Putamen (tissue), 1 donor: ENCODE data around the gene C1QL1.
"Not testable (repeated sequence)": the region's sequence is repeated elsewhere in the genome, so short reads cannot be mapped to it uniquely, and the experiment has no call there.

ENCODE experiments used
- DNase-seq: peaks from one replicate; pipeline ENCODE4 v3.0.0-alpha.2; 2016; ENCODE audit warnings: low spot score

C1QL1 gene

GRCh38 chr17:44960691-44961090 is 7.4 kb downstream of the C1QL1 start:
- no peak for DNase-seq

DNA sequence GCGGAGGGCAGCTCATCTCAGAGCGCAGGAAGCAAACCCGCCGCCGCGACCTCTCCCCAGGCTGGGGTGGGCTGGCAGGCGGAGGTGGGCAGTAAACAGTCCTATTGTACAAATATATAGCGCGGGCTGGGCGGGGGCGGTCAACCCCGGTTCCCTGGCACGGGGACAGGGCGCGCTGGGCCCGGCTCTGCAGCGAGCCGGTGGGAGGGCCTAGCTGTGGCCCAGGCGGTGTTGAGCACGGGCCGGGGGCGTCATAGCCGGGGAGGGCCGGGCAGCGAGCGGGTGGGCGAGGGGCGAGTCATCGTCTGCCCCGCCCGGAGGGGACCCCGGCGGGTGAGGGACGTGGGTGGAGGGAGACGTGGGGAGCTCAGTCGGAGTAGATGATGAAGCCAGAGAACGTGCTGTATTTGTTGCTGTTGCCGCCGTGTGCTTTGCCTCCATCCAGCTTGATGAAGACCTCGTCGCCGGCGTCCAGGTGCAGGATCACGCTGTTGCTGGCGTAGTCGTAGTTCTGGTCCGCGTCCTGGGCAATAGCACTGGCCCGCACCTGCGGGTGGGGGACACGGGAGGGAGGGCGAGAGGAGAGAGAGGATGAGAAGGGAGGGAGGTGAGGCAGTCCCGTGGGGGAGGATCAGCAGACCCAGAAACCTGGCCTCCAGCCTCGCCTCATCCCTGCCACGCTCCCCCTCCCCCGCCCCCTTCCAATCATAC is 8.1 kb downstream of the C1QL1 start:
- no peak for DNase-seq

DNA sequence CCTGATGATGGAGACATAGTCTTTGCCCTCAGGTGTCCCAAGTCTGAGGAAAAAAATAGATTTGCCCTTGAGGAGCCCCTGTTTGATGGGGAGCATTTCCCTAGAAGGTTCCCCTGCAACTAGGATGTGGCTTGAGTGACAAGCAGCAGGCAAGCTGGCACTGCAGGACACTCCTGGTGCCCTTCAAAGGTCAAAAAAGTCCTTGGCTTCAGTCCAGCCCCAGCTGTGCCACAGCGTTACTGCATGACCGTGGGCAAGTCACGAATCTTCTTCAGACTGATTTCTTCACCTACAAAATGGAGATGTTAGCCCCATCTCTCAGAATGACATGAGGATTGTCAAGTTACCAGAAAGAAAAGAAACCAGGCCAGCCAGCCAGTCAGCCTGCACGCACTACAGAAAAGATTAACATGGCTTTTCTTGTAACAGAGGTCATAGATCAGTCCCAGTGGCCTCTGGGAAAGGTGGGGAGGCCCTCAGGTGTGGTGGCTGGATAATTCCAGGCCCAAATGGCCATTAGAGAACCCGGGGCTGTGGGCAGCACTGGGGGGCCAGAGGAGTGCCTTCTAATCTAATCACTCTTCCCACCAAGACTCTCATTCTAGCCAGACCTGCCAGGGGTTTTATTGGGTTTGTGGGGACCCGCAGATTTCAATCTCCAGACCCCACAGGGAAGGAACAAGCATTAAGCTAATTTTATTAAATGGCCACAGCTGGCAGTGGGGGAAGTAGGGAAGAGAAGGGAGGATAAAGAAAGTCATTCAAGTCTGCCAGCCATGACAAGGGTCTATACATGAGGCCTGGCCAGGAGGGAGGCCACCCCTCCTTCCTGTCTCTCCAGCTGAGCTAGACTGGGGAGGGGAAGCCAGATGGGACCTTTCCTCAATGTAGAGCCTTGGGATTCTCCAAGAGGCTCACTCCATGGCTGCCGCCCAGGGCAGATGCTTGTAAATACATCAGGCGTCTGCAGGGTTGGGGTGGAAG is 10.8 kb downstream of the C1QL1 start:
- no peak for DNase-seq

GRCh38 chr17:44955674-44956425 is 12.3 kb downstream of the C1QL1 start:
- DNase-seq, result no peak

- DNase-seq, result no peak
Observed at GRCh38 chr17:44952946-44953475, 15.1 kb downstream of the C1QL1 start.

- DNase-seq, result no peak
Observed at GRCh38 chr17:44948315-44948795, 19.7 kb downstream of the C1QL1 start.

GRCh38 chr17:44947461-44948314 is 20.4 kb downstream of the C1QL1 start, which contains the start of gene KIF18B:
Gene KIF18B, minus strand, starts transcription at chr17:44947773. Its CDS starts 11,429 bp downstream, at chr17:44936344.
- DNase-seq, result peak; percentile 87

DNA sequence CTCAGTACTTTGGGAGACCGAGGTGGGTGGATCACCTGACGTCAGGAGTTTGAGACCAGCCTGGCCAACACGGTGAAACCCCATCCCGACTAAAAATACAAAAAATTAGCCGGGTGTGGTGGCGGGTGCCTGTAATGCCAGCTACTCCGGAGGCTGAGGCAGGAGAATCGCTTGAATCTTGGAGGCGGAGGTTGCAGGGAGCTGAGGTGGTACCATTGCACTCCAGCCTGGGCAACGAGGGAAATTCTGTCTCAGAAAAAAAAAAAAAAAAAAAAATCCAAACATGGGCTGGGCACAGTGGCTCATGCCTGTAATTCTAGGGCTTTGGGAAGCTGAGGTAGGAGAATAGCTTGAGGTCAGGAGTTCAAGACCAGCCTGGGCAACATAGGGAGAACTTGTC is 22.5 kb downstream of the C1QL1 start:
- DNase-seq, result not testable (repeated sequence)

DNA sequence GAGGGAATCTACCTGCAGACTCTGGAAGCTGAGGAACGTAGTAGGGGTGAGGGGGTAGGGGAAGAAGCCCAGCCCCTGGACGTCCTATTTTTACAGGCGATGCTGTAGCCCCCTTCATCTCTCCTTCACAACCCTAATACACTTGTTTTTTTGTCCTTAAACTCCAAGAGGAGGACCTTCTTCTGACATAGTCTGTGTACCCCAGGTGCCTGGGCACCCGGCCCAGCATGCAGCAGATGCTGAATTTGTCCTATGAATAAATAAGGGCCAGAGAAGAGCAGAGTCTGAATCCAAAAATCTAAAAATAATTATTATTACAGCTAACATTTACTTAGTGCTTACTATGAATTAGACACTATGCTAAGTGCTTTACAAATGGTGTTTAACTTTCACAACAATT is 25.6 kb downstream of the C1QL1 start:
- DNase-seq, result no peak

DNA sequence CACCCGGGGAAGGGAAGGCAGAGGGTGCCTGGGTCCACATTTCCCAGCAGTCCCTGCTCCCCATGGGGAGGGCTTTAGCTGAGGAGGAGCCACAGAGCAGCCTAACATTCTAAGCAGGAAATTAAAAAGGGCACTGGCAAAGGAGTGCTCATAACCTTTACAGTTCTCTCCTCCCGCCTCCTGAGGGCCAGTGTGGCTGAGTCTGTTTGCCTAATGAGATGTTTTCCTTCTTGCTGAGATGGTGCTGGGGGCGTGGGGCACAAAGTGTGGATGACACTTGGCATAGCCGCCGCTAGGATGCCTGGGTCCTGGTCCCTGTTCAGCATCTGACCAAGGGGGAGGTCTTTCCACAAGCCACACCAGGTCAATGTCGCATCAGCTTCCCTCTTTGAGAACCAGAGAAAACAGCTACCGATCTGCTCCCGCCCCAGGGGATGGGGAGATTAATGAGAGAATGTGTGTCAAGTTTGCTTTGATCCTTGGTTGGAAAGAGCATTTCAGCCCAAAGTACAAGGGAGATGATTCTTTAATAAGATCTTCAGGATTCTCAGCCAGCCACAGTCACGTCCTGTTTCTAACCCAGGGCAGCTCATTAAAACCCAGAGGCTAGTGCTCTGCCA is 26.3 kb downstream of the C1QL1 start:
- no peak for DNase-seq

DNA sequence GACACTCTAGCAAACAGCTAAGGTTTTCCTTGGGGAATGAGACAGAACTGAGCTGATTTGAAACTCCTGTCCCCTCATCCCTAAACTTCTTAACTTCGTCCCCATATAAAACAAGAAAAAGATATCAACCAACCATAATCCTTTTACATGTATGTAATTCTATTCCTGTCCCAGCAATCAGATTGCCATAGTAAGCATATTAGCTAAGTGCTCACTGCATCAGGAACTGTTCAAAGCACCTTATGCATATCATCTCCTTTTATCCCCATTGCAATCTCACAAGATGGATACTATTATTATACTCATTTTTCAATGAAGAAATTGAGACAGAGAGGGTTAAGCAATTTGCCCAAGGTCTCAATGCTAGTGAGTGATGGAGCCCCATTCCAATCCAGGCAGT is 27.3 kb downstream of the C1QL1 start:
- DNase-seq, result no peak

- DNase-seq, result no peak
Observed at GRCh38 chr17:44940317-44940716, 27.8 kb downstream of the C1QL1 start.

- no peak for DNase-seq
Observed at GRCh38 chr17:44935116-44935515, 33.0 kb downstream of the C1QL1 start.

DNA sequence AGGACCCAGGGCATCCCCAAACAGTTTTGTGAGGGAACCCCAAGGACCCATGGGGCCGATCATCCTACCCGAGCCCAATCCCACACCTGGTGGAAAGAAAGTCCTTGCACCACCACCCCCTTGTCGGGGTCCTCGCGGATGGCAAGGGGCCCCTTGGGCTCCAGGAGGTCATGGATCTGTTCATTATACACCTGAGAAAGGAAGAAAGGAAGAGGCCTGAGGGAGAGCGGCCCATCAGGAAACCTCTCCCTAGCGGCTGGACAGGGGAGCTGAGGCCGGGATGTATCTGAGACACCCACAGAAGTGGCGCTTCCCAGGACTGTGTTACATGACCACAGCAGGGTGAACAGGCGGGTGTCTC is 33.4 kb downstream of the C1QL1 start:
- DNase-seq, result no peak

DNA sequence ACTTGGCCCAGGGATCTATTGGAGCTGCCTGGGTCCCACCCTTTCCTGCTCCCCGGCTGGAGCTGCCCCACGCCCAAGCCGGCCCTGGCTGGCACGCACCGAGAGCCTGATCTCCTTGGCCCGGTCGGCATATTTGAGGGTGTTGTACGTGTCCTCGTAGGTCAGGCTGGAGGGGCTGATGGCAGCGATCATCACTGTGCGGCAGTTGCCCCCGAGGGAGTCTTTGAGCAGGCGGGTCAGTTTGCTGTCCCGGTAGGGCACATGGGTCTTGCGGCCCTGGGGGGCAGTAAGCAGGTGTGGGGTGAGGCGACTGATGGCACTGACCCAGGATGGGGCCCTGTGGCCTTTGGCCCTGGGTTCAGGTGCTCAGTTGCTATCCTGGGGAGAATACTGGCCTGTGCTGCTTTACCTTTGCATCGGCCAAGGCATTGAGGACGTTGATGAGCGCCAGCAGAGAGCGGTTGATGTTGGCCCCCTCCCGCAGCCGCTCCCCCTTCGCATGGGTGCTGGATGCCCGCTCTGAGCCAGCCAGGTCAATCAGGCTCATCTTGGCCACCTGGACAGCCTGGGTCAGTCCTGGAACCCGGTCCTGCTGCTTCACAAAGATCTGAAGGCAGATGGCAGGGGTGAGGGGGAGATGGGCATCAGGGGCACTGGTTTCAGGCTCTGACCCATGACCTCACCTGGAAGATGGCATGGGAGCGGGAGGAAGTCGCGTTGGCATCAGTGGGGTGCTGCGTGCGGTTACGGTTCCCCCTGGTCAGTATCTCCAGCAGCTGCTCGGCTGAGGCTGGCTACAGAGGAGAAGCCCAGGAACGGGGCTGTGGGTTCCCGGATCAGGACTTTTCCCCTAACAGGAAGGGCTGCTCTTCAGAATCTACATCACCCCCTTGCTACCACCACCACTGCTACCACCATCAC is 34.0 kb downstream of the C1QL1 start:
- no peak for DNase-seq

- DNase-seq, result no peak
Observed at GRCh38 chr17:44932787-44933097, 35.4 kb downstream of the C1QL1 start.

GRCh38 chr17:44932096-44932786 is 35.9 kb downstream of the C1QL1 start:
- no peak for DNase-seq

DNA sequence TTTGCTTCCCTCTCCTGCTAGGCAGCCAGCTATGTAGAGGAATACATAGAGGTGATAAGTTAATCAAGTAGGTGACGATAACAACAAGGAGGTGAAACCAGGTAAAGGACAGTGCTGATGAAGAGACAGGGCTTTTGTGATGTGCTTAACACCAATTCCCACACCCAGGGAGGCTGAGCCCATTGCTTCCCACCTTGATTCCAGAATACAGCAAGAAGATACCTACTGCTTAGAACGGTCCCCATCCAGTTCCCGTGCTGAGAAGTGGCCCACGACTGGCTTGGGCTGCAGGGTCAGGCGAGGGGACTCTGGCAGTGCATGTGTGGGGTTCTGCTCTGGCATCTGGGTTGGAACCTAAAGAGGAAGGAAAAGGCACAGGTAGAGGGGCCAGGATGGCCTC is 36.7 kb downstream of the C1QL1 start:
- DNase-seq, result no peak

GRCh38 chr17:44930667-44931066 is 37.4 kb downstream of the C1QL1 start:
- DNase-seq, result no peak
